GM23248 (cell line): ENCODE data around the gene EDIL3.

Source experiments
- EZH2 ChIP-seq: fragments of 200-600 bp; sonication (generic); IDR thresholded peaks from 2 replicates; pipeline ENCODE4 v1.6.1; 2018; ENCODE audit warnings: antibody characterized with exemption, mild to moderate bottlenecking; ENCODE audit not compliant: insufficient read depth, poor library complexity, severe bottlenecking
- EZH2phosphoT487 ChIP-seq: fragments of 200-600 bp; sonication (generic); IDR thresholded peaks from 2 replicates; pipeline ENCODE4 v1.6.1; 2018; ENCODE audit warnings: antibody characterized with exemption, moderate library complexity, mild to moderate bottlenecking, low read depth; ENCODE audit not compliant: insufficient read depth

GRCh38 chr5:84281383-84281782, 103.3 kb downstream of the EDIL3 start:
- TF ChIP-seq EZH2phosphoT487 (no peak), EZH2 (no peak)
